Measurements from ENCODE around the gene RFX4. TPM values are rescaled to one million over a fixed set of nuclear protein-coding genes. Genes with fewer than 3 reads are reported as not detected.

RFX4 gene
- total and polyA plus RNA-seq, 2 of the 13 experiments (the other 11 are each of a cell fraction or from before 2014, with no cell fraction given), result not detected

DNA sequence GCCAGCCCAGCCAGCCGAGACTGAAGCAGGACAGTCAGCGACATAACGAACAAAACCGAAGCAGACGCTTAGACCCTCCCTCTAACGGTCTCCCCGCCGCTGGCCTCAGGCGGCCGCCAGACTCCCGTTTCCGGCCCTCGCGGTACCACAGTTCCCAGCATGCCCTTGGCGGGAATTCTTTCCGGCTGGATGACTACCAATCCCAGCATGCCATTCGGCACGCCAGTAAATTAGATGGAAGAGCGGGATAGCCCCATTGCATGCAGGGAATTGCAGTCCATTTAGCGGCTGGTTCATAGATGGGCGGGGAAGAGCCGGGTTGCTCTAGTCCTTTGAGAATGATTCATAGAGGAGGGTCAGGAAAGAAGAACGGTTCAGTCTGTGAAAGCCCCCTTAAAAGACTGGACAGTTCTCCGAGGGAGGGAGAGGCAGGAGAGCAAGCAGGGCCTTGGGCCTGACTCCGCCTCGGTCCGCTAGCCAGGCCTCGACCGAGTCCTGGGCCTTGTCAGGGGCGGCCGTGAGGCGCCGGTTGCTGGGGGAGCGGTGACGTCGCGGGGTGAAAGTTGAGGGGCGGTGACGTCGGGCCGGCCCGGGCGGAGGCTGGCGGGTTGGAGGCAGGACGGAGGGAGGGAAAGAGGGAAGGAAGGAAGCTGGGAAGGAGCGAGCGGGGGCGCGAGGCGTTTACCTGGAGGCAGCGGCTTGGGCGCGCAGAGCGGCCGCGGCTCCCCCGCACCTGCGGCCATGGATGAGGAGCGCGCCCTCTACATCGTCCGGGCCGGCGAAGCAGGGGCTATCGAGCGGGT lies 191.4 kb downstream of the RFX4 start, which contains the start of gene RIC8B (continued):
- 0 out of 2 replicates have a peak, but pooled peaks have one; percentile 16 for TF ChIP-seq ZFP1 (CRISPR knock-in tag; IDR thresholded peaks at IDR 0.05)
- no peak for TF ChIP-seq ZNF510 (CRISPR knock-in tag; IDR thresholded peaks at IDR 0.05; ENCODE audit: low read depth)
- TF ChIP-seq, protein P1, sequence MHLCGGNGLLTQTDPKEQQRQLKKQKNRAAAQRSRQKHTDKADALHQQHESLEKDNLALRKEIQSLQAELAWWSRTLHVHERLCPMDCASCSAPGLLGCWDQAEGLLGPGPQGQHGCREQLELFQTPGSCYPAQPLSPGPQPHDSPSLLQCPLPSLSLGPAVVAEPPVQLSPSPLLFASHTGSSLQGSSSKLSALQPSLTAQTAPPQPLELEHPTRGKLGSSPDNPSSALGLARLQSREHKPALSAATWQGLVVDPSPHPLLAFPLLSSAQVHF (CRISPR knock-in tag; IDR thresholded peaks at IDR 0.05), result peak; percentile 39; the same call in 1 of the 2 replicates
- TF ChIP-seq, protein P2, sequence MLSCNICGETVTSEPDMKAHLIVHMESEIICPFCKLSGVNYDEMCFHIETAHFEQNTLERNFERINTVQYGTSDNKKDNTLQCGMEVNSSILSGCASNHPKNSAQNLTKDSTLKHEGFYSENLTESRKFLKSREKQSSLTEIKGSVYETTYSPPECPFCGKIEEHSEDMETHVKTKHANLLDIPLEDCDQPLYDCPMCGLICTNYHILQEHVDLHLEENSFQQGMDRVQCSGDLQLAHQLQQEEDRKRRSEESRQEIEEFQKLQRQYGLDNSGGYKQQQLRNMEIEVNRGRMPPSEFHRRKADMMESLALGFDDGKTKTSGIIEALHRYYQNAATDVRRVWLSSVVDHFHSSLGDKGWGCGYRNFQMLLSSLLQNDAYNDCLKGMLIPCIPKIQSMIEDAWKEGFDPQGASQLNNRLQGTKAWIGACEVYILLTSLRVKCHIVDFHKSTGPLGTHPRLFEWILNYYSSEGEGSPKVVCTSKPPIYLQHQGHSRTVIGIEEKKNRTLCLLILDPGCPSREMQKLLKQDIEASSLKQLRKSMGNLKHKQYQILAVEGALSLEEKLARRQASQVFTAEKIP (CRISPR knock-in tag; IDR thresholded peaks at IDR 0.05; ENCODE audit: borderline replicate concordance), result no peak
- TF ChIP-seq, protein P3, sequence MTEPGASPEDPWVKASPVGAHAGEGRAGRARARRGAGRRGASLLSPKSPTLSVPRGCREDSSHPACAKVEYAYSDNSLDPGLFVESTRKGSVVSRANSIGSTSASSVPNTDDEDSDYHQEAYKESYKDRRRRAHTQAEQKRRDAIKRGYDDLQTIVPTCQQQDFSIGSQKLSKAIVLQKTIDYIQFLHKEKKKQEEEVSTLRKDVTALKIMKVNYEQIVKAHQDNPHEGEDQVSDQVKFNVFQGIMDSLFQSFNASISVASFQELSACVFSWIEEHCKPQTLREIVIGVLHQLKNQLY (CRISPR knock-in tag; IDR thresholded peaks at IDR 0.05), result no peak
- TF ChIP-seq MIER3 (CRISPR knock-in tag; IDR thresholded peaks at IDR 0.05; ENCODE audit: borderline replicate concordance), result no peak
- TF ChIP-seq, protein P4, sequence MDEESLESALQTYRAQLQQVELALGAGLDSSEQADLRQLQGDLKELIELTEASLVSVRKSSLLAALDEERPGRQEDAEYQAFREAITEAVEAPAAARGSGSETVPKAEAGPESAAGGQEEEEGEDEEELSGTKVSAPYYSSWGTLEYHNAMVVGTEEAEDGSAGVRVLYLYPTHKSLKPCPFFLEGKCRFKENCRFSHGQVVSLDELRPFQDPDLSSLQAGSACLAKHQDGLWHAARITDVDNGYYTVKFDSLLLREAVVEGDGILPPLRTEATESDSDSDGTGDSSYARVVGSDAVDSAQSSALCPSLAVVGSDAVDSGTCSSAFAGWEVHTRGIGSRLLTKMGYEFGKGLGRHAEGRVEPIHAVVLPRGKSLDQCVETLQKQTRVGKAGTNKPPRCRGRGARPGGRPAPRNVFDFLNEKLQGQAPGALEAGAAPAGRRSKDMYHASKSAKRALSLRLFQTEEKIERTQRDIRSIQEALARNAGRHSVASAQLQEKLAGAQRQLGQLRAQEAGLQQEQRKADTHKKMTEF (CRISPR knock-in tag; IDR thresholded peaks at IDR 0.05), result peak; percentile 93
- TF ChIP-seq HOXA9 (CRISPR knock-in tag; IDR thresholded peaks at IDR 0.05; ENCODE audit: borderline replicate concordance), result peak; percentile 76; the same call in 1 of the 2 replicates
- TF ChIP-seq, protein P5, sequence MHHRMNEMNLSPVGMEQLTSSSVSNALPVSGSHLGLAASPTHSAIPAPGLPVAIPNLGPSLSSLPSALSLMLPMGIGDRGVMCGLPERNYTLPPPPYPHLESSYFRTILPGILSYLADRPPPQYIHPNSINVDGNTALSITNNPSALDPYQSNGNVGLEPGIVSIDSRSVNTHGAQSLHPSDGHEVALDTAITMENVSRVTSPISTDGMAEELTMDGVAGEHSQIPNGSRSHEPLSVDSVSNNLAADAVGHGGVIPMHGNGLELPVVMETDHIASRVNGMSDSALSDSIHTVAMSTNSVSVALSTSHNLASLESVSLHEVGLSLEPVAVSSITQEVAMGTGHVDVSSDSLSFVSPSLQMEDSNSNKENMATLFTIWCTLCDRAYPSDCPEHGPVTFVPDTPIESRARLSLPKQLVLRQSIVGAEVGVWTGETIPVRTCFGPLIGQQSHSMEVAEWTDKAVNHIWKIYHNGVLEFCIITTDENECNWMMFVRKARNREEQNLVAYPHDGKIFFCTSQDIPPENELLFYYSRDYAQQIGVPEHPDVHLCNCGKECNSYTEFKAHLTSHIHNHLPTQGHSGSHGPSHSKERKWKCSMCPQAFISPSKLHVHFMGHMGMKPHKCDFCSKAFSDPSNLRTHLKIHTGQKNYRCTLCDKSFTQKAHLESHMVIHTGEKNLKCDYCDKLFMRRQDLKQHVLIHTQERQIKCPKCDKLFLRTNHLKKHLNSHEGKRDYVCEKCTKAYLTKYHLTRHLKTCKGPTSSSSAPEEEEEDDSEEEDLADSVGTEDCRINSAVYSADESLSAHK (CRISPR knock-in tag; IDR thresholded peaks at IDR 0.05; ENCODE audit: borderline replicate concordance), result no peak
- TF ChIP-seq FOXK1 (CRISPR knock-in tag; IDR thresholded peaks at IDR 0.05; ENCODE audit: borderline replicate concordance, low read depth), result peak; percentile 23; the same call in 1 of the 2 replicates
- peak; percentile 44; the same call in 1 of the 2 replicates for TF ChIP-seq ARHGAP35 (CRISPR knock-in tag; IDR thresholded peaks at IDR 0.05; ENCODE audit: borderline replicate concordance)
- TF ChIP-seq, protein P6, sequence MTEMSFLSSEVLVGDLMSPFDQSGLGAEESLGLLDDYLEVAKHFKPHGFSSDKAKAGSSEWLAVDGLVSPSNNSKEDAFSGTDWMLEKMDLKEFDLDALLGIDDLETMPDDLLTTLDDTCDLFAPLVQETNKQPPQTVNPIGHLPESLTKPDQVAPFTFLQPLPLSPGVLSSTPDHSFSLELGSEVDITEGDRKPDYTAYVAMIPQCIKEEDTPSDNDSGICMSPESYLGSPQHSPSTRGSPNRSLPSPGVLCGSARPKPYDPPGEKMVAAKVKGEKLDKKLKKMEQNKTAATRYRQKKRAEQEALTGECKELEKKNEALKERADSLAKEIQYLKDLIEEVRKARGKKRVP (CRISPR knock-in tag; IDR thresholded peaks at IDR 0.05), result peak in 1 of 2 experiments; percentile 76; a peak in 1 of 4 replicates
- TF ChIP-seq FOSL2 (CRISPR knock-in tag; IDR thresholded peaks at IDR 0.05), result peak; percentile 80
- TF ChIP-seq, protein P7, sequence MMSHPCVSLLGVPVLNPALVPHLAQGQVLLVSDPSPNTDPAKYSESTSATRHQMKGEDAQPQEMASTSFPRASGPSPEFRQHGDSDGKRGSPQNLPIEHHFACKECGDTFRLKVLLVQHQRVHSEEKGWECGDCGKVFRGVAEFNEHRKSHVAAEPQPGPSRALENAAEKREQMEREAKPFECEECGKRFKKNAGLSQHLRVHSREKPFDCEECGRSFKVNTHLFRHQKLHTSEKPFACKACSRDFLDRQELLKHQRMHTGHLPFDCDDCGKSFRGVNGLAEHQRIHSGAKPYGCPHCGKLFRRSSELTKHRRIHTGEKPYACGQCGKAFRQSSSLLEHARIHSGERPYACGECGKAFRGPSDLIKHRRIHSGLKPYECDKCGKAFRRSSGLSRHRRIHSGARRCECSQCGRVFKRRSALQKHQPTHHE (CRISPR knock-in tag; IDR thresholded peaks at IDR 0.05; ENCODE audit: borderline replicate concordance), result no peak
- TF ChIP-seq GATAD2A (CRISPR knock-in tag; IDR thresholded peaks at IDR 0.05), result no peak; the same call in 1 of the 2 replicates
- no peak for TF ChIP-seq ZFP36L1 (CRISPR knock-in tag; IDR thresholded peaks at IDR 0.05)
- TF ChIP-seq ATM (IDR thresholded peaks at IDR 0.05; ENCODE audit: borderline replicate concordance), result no peak
- peak; percentile 2 for TF ChIP-seq ZNF605 (CRISPR knock-in tag; IDR thresholded peaks at IDR 0.05)
